ENCODE results near the gene FAM219B. TPM values are rescaled to one million over a fixed set of nuclear protein-coding genes. Genes with fewer than 3 reads are reported as not detected.

The FAM219B gene
- total and polyA plus RNA-seq, 2 of the 8 experiments (the other 6 are each of a cell fraction or from before 2014, with no cell fraction given), result 57.1 to 66.6 TPM

DNA sequence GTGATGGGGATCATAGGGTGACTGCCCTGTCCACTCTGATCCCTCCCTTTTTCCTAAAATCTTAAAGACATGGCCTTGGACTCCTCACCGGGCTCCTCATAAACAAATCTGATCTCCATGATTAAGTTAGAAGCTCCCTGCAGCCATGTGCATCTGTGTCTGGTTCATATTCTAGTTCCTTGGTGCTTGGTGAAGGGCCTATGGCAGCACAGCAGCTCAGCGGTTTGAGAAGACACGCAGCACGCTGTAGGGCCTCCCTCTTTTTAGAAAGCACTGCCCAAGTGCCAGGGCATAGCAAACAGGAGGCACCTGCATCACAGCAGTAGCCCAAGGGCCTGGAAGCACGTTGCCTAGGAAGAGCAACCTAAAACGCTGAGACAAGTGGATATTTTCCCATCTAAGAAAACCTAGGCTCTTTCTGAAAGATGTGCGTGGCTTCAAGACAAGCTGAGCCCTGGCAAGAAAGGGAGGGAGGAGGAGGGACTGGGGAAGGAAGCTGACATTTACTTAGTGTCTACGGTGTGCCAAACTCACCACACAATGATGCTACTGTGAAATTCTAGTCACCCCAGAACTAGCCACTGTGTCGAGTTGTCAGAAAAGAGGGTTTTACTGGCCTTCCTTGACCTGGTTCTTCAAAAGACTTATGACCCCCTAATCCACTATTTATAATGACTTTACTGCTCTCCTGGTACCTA is 48.8 kb downstream of the FAM219B start (continued):
- no peak for TF ChIP-seq ZNF274 (IDR thresholded peaks at IDR 0.05; ENCODE audit: borderline replicate concordance, extremely low read depth, low read length)

All from H1 (cell line).